GM12891 (cell line): ENCODE results near the gene CGA.
A peak's percentile ranks its signal among the peaks of the same experiment; 100 is the strongest.

Experiments used
- DNase-seq: peaks from one replicate; pipeline ENCODE4 v3.0.0; 2011; ENCODE audit warnings: low spot score; ENCODE audit not compliant: insufficient read length
- FAIRE-seq: peaks from 2 replicates; lab custom pipeline; 2011; peaks lifted over from hg19 to GRCh38; lab: Jason Lieb, UNC
- PAX5 ChIP-seq: IDR thresholded peaks from 2 replicates; pipeline ENCODE4 v1.6.1; 2011; ENCODE audit warnings: low read length, moderate library complexity, mild to moderate bottlenecking; ENCODE audit not compliant: insufficient read depth, severe bottlenecking
- POLR2A ChIP-seq: IDR thresholded peaks from 2 replicates; pipeline ENCODE4 v1.6.1; 2011; ENCODE audit warnings: low read depth, low read length, control low read depth
- POLR2AphosphoS5 ChIP-seq: IDR thresholded peaks from 2 replicates; pipeline ENCODE4 v1.6.1; 2011; ENCODE audit warnings: low read depth, low read length, control low read depth
- POU2F2 ChIP-seq: IDR thresholded peaks from 2 replicates; pipeline ENCODE4 v1.6.1; 2011; ENCODE audit warnings: low read depth, mild to moderate bottlenecking, control low read depth, low read length, moderate library complexity
- SPI1 ChIP-seq: IDR thresholded peaks from 2 replicates; pipeline ENCODE4 v1.6.1; 2011; ENCODE audit warnings: low read depth, low read length, control low read depth
- TAF1 ChIP-seq: IDR thresholded peaks from 2 replicates; pipeline ENCODE4 v1.6.1; 2011; ENCODE audit warnings: low read depth, low read length, control low read depth

CGA gene

DNA sequence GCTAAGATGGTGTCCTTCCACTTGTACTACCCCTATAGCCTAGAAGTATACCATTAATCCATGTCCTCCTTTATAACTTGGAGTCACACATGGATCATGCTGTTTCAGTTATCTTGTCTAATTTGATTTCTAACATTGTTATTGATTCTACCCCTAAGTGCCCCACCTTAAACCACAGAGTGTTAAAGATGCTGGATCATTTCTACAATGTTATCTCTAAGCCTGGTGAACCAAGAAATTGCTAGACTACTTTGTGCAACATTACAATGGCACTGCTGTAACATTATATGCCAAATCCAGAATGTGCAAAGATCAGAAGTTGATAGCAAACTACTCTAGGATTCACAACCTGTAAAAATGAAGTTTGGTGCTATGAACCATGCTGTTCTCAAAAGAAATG, 1.7 kb downstream of the CGA start:
- TF ChIP-seq POLR2A: no peak
- TF ChIP-seq TAF1: no peak
- FAIRE-seq (peak; percentile 38), DNase-seq (no peak)

DNA sequence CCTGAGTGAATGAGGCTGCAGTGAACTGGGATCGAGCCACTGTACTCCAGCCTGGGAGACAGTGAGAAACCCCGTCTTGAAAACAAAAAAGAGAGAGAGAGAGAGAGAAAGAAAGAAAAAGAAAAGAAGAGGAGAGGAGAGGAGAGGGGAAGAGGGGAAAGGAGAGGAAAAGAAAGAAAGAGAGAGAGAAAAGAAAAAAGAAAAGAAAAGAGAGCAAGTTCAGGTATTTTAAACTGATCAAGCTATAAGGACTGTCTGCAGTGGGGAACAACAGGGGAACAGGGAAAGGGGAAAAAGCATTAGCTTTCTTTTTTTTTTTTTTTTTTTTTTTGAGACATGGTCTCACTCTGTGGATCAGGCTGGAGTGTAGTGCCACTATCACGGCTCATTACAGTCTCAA, 2.5 kb downstream of the CGA start:
- no peak for TF ChIP-seq POU2F2
- no peak for TF ChIP-seq POLR2AphosphoS5
- TF ChIP-seq PAX5: no peak
- TF ChIP-seq POLR2A: no peak
- TF ChIP-seq TAF1: no peak
- DNase-seq (no peak), FAIRE-seq (no peak)

DNA sequence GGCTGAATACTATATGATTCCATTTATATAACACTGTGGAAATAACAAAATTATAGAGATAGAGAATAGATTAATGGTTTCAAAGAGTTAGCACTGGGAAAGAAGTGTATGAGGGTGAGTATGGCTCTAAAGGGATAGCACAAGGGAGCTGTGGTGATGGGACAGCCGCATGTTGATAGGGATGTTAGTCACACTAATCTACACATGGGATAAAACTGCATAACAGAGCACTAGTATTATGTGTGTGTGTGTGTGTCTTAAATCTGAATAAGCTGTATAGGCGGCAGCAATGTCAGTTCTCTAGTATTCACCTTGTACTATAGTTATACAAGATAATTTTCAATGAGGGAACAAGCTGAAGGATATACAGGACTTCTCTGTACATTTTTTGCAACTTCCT, 5.8 kb downstream of the CGA start:
- TF ChIP-seq PAX5 (no peak), SPI1 (no peak), TAF1 (no peak), POU2F2 (no peak), POLR2A (no peak), POLR2AphosphoS5 (no peak)
- DNase-seq (no peak), FAIRE-seq (peak; percentile 65)

DNA sequence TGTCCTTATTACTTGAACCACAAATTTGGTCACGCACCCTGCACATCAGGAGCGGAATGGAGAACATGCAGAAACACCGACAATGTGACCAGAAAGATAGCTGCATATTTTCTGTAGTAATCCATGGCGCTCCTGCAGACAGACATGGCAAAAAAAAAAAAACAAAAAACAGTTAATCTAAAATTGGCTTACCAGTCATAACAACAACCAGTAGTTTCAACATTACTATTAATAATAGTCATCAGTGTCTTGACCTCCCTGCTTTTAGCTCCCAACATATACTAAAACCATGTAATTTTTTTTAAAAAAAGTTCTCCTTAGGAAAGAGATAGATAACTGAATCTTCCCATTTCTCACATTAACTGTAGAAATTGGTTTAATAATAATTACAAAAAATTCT, 6.8 kb downstream of the CGA start:
- no peak for FAIRE-seq
- TF ChIP-seq SPI1 (no peak), POLR2AphosphoS5 (no peak), POLR2A (no peak), POU2F2 (no peak), PAX5 (no peak), TAF1 (no peak)
- DNase-seq: no peak

DNA sequence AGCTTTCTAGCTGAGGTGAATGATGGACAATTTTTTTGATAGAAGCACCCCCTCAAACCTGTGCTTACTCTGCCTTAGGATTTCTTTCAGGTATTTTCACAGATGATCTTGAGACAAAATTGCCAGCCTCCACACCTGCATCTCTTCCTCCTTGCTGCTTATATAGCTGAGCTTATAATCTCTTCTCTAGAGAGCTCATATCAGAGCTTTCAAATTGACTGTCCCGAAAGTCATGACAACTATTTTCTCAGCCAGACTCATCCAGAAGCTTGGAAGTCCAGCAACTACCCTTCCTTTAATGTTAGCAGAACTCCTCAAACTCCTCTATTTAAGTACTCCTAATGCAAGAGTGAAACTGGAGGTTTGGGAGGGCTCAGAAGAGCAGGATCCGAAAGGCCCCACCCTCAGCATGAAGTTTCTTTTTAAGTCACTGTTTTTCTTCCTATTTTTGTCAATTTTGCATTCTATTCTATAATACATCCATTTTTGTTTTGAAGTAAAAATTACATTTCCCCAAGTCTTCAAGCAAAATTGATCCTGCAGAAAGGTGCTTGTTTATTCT, 12.7 kb downstream of the CGA start:
- no peak for DNase-seq

DNA sequence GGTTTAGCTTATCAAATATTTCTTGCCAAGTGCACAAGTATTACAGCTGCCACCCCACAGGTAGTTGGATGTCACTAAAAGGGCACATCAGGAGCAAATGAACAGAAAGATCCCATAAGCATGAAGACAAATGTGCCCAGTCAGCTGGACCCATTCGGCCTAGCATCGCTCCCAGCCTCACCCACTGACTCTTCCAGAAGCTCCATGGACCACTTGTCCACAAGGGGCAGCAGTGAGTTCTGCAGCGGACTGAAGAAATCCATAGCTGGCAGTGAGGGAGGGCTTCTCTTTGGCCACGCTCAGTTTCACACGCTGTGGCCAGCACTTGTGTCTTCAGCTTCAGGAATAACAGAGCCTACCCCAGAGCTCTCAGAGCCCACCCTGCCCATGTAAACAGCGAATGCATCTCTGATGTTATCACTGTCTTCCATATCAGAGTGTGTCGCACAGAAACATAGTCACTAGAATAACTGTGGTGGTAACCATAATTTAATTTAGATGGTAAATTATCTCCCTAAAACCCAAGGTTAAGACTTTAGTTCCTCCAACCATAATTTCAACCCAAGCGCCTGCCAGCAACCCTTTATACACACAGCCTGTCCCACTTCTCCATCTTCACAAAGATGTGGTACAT, 15.8 kb downstream of the CGA start:
- no peak for TF ChIP-seq SPI1
- TF ChIP-seq POLR2A: no peak
- no peak for TF ChIP-seq TAF1
- no peak for TF ChIP-seq PAX5
- no peak for TF ChIP-seq POU2F2
- TF ChIP-seq POLR2AphosphoS5: no peak
- peak; percentile 63 for FAIRE-seq
- peak; percentile 20 for DNase-seq

More for the DNA sequence above, 12.7 kb downstream of the CGA start:
- FAIRE-seq: no peak
- no peak for TF ChIP-seq POLR2AphosphoS5

DNA sequence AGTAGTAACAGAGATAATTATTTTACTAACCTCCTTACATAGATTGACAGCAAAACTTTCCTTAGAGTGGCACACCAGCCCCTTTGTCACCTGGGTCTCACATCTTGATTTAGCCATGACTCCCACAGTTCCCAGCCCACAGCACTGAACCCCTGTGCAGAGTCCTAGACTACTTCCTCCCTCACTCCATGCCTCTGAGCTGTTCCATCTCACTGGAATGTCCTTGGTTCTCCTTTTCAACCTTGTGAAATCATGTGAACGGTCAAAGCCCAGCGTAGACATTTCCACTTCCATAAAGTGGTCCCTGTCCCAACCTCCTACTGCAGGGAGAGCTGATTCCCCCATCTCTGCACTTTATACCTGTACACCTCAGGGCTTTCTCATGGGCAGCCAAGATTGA, 19.7 kb downstream of the CGA start:
- FAIRE-seq: no peak
- no peak for DNase-seq

DNA sequence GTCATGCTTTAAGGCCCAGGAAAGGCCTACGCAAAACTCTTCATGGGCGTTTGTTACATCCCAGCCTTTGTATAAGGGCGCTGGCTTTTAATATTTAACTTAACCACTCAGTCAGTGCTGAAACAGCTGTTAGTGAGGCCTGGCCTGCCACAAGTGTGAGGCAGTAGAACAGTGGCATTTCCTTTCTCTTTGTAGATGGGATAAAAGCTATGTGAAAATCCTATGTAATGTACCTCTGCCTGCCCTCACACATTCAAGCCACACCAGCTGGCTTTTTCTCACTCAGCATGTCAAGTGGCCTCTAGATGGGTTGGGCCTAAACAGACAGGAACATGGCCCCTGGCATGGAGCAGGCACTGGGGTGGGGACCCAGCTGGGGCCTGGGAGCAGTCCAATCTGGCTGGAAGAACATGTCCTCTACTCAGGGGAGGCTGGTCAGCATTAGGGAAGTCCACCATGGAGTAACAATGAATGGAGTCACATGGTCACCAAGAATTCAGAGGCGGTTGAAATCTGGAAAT, 20.7 kb downstream of the CGA start:
- TF ChIP-seq POU2F2: no peak
- no peak for TF ChIP-seq PAX5
- no peak for TF ChIP-seq POLR2AphosphoS5
- no peak for TF ChIP-seq TAF1
- no peak for TF ChIP-seq SPI1
- TF ChIP-seq POLR2A: no peak
- DNase-seq (no peak), FAIRE-seq (no peak)

More for the DNA sequence above, 19.7 kb downstream of the CGA start:
- TF ChIP-seq SPI1: no peak

DNA sequence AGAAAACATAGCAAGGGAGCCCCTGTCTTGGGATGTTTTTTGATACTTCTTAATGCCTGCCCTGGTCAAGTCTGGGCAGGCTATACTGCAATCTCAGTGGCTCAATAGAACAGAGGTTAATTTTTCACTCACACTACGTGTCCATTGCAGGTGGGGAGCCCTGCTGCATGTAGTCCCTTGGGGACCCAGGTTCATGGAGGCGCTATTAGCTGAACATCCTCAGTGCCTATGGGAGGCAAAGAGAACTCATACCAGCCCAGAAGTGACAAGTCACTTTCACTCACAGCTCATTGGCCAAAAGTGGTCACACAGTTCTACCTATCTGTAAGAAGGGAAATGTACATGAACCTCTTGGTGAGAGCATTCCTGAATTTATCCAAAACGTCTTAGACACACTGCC, 23.2 kb downstream of the CGA start:
- no peak for TF ChIP-seq POLR2A
- TF ChIP-seq TAF1: no peak
- TF ChIP-seq POLR2AphosphoS5: no peak
- TF ChIP-seq POU2F2: no peak
- no peak for TF ChIP-seq SPI1
- TF ChIP-seq PAX5: no peak
- DNase-seq (no peak), FAIRE-seq (no peak)

DNA sequence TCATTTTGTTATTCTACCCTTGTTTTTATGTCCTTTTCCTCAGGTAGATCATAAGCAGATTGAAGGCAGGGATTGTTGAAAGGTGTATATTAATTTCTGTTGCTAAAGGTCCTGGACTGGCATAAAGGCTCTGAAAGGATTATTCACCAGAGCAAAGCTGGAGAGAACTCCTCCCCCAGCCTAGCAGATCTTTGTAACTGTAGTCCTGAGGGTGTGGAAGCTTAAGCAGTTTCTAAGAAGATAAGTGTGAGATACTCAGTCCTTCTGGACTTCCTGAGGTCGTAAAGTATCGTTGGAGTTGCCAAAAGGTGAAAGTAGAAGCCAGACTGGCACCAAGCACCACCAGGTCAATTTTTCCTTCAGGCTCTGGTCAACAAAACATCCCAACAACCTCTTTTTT, 24.2 kb downstream of the CGA start:
- TF ChIP-seq POLR2A (no peak), TAF1 (no peak), PAX5 (no peak), SPI1 (no peak), POLR2AphosphoS5 (no peak)
- DNase-seq (no peak), FAIRE-seq (no peak)
